Mammary epithelial cell (primary cell): Measurements from ENCODE around the gene GRHL3.

Experiments used
- EZH2 ChIP-seq: IDR thresholded peaks from 2 replicates; pipeline ENCODE4 v1.6.1; 2012; ENCODE audit warnings: low read length, inconsistent platforms, borderline replicate concordance
- TF ChIP-seq, protein P1 (sequence below), 2 donors: IDR thresholded peaks in 1 of 2; conservative IDR thresholded peaks in 1 of 2; 2 replicates each; pipeline ENCODE4 v1.5.1; 2011 to 2012; ENCODE audit warnings: inconsistent platforms in 2 of 2, low read length in 2 of 2, mild to moderate bottlenecking in 2 of 2, control low read depth in 1 of 2, low read depth in 1 of 2; ENCODE audit not compliant: insufficient read depth in 1 of 2; ENCODE audit errors: extremely low read depth in 1 of 2

DNA sequence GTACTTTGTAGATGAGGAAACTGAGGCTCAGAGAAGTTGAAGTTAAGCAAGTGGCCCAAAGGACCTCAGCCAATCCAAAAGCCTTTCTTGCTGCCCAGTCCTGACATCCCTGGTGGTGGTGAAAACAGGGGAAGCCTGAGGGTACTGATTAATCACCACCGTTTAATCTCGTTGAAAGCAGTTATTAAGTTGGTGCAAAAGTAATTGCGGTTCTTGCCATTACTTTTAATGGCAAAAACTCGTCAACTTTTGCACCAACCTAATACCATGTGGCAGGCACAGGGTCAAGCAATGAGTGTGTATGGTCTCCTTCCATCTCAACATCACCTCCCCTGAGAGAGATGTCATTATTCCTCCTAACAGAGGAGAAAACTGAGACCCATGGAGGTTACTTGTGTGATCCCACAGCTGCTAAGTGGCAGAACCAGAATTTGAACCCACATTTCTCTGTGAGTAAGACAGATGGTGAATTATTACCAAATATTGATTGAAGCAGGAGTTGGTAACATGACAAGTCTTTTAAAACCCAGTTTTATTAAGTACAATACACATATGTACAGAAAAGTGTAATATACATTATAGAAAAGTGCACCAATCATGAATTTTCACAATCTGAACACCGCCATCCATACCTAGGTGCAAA is 39.4 kb upstream of the GRHL3 start:
- TF ChIP-seq, protein P1, sequence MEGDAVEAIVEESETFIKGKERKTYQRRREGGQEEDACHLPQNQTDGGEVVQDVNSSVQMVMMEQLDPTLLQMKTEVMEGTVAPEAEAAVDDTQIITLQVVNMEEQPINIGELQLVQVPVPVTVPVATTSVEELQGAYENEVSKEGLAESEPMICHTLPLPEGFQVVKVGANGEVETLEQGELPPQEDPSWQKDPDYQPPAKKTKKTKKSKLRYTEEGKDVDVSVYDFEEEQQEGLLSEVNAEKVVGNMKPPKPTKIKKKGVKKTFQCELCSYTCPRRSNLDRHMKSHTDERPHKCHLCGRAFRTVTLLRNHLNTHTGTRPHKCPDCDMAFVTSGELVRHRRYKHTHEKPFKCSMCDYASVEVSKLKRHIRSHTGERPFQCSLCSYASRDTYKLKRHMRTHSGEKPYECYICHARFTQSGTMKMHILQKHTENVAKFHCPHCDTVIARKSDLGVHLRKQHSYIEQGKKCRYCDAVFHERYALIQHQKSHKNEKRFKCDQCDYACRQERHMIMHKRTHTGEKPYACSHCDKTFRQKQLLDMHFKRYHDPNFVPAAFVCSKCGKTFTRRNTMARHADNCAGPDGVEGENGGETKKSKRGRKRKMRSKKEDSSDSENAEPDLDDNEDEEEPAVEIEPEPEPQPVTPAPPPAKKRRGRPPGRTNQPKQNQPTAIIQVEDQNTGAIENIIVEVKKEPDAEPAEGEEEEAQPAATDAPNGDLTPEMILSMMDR (conservative IDR thresholded peaks at IDR 0.05 in 1 of 2, IDR thresholded peaks at IDR 0.05 in 1 of 2; ENCODE audit: extremely low read depth in 1 of 2, insufficient read depth in 1 of 2, low read depth in 1 of 2, low read length in 2 of 2) = no peak
- TF ChIP-seq EZH2 = no peak
